Measurements from ENCODE around the gene TTLL8. TPM values are rescaled to one million over a fixed set of nuclear protein-coding genes. Genes with fewer than 3 reads are reported as not detected.

Gene TTLL8
- total RNA-seq, 1 experiment from 2014 or later, result not detected

DNA sequence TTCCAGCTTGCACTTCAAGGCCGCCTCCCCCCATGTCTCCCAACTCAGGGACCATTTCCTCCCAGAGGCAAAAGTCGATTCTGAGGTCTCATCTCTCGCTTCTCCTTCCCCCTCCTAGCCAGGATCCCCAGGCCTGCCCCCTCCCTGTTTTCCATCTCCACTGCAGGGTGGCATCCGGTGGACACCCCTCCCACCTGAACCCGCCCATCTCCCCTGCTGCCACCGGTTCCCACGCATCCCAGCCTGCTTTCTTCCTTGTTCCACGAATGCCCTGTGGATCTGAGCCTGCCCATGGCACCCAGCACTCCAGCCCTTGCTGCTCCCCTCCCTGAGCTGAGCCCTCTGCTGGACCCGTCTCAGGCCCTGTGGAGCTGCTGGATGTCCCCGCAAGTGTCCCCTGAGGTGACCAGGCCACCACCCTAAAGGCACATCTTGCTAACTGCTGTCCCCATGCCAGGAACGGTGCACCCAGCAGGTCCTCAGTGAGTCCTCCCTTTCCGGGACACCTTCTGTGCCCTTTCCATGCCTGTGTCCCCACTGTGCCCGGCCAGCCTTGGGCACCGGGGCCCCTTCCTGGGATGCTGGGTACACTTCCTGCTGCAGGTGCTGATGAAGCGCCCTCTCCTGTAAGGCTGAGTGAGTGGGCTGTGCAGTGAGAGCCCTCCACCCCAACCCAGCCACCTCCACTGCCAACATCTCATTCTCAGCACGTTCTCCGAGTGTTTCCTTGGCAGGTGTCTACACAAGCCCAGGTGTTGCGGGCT is 46.5 kb downstream of the TTLL8 start:
- H3K9me3 ChIP-seq (ENCODE audit: control insufficient read depth in 1 of 2, insufficient read depth in 1 of 2, low read depth in 1 of 2, low read length in 2 of 2), result no peaks in the 10 kb centered on the region
- H2AFZ ChIP-seq (ENCODE audit: low read depth, low read length, poor library complexity, severe bottlenecking), result no peak overlapping the region
- CTCF ChIA-PET, result no interaction called here
- TF ChIP-seq TCF7L2 (IDR thresholded peaks at IDR 0.05; ENCODE audit: borderline replicate concordance, extremely low read depth, insufficient read depth, insufficient read length), result no peak
- TF ChIP-seq, protein P1, sequence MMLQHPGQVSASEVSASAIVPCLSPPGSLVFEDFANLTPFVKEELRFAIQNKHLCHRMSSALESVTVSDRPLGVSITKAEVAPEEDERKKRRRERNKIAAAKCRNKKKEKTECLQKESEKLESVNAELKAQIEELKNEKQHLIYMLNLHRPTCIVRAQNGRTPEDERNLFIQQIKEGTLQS (IDR thresholded peaks at IDR 0.05), result no peak
- no peak for TF ChIP-seq ZFX (IDR thresholded peaks at IDR 0.05)
- no peaks in the 10 kb centered on the region for H3K27me3 ChIP-seq (ENCODE audit: insufficient read depth, low read length)
- ATAC-seq (no peak), DNase-seq (ENCODE audit: low read depth, low spot score) (no peak)
- no peaks in the 10 kb centered on the region for H3K9me2 ChIP-seq (ENCODE audit: insufficient read depth)
- POLR2A ChIA-PET, result no interaction called here
- no TSS peak for BruUV-seq (replicated peaks)
- H3K4me1 ChIP-seq (ENCODE audit: control insufficient read depth in 1 of 2, insufficient read depth in 2 of 2, low read length in 2 of 2), result peaks cover 0 to 4% of the 10 kb centered on the region in 2 experiments; a peak in 1 of 4 replicates
- no peak overlapping the region for H3K9ac ChIP-seq (ENCODE audit: low read length)
- no peak overlapping the region for H3K4me2 ChIP-seq (ENCODE audit: low read length)
- RAD21 ChIA-PET (ENCODE audit: low non-redundant PET in 1 of 2, low total read pairs in 2 of 2, uncharacterized antibody in 2 of 2, unreplicated experiment in 2 of 2), result no interaction called here
- H3K4me3 ChIP-seq (replicated peaks in 1 of 2; ENCODE audit: low read depth in 1 of 2, low read length in 2 of 2), result no peak overlapping the region
- intact Hi-C loops (cut with micrococcal nuclease), result no loop called here
- H4K20me1 ChIP-seq (ENCODE audit: insufficient read depth), result no peaks in the 10 kb centered on the region
- H3K36me3 ChIP-seq (ENCODE audit: control insufficient read depth in 1 of 2, insufficient read depth in 2 of 2, low read length in 2 of 2), result no peaks in the 10 kb centered on the region
- H3K27ac ChIP-seq (ENCODE audit: low read depth, low read length), result no peak overlapping the region
- H3K79me2 ChIP-seq (ENCODE audit: insufficient read depth, low read length), result no peaks in the 10 kb centered on the region

DNA sequence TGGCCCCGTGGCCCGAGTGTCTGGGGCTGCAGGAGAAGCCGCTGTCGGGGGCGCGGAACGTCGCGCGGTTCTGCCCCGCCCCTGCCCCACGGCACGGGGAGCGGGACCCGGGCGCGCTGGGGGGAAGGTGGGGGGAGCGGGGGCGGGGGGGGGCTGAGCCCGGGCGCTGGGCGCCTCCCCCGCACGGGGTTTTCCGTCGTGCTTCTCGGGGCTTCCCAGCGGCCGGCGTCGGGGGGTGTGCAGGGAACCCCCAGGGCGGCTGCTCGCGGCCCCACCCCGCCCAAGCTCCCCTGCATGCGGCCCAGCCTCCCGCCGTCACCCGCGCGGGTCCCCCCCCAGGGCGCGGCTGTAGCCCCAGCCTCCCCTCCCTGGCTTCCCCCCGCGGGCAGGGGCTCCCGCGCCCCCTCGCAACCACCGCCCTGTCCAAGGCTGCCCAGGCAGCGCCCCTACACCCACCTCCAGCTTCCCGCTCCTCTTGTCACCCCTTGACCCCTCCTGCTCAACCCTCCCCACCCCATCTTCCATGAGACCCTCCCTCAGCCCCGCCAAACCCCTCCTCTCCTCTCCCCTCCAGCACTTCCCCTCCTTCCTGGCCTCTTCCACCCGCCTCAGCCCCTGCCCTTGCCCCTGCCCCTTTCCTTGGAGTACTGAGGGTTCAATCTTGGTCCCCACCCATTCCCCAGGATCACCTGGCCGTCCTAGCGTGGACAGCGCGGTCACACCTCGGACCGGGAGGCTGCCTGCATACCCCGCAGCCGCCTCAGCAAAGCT is 47.2 kb downstream of the TTLL8 start:
- H3K4me3 ChIP-seq (replicated peaks in 1 of 2; ENCODE audit: low read depth in 1 of 2, low read length in 2 of 2), result no peak overlapping the region
- no peaks in the 10 kb centered on the region for H3K36me3 ChIP-seq (ENCODE audit: control insufficient read depth in 1 of 2, insufficient read depth in 2 of 2, low read length in 2 of 2)
- H3K27ac ChIP-seq (ENCODE audit: low read depth, low read length), result no peak overlapping the region
- TF ChIP-seq SRF (IDR thresholded peaks at IDR 0.05; ENCODE audit: low read depth), result no peak
- TF ChIP-seq SP1 (IDR thresholded peaks at IDR 0.05; ENCODE audit: low read depth), result no peak
- no peak for TF ChIP-seq ELF1 (IDR thresholded peaks at IDR 0.05; ENCODE audit: borderline replicate concordance, low read depth)
- TF ChIP-seq ZNF274 (IDR thresholded peaks at IDR 0.05; ENCODE audit: low read depth, low read length), result no peak
- TF ChIP-seq, protein P1 (IDR thresholded peaks at IDR 0.05), result no peak
- no peak for TF ChIP-seq POLR2A (IDR thresholded peaks at IDR 0.05; ENCODE audit: borderline replicate concordance, extremely low read depth, insufficient read depth, insufficient read length)
- no peak for TF ChIP-seq ZBTB33 (IDR thresholded peaks at IDR 0.05; ENCODE audit: extremely low read depth, insufficient replicate concordance, low read length)
- no peak for TF ChIP-seq EZH2phosphoT487 (IDR thresholded peaks at IDR 0.05; ENCODE audit: borderline replicate concordance)
- no peak for TF ChIP-seq EGR1 (IDR thresholded peaks at IDR 0.05; ENCODE audit: low read depth)
- no peak for TF ChIP-seq JUND (IDR thresholded peaks at IDR 0.05)
- TF ChIP-seq RAD21 (IDR thresholded peaks at IDR 0.05; ENCODE audit: low read depth), result no peak
- TF ChIP-seq YY1 (IDR thresholded peaks at IDR 0.05; ENCODE audit: extremely low read depth, insufficient replicate concordance, low read depth, low read length), result no peak
- no peaks in the 10 kb centered on the region for H4K20me1 ChIP-seq (ENCODE audit: insufficient read depth)
- no peaks in the 10 kb centered on the region for H3K4me1 ChIP-seq (ENCODE audit: control insufficient read depth in 1 of 2, insufficient read depth in 2 of 2, low read length in 2 of 2)
- no peak overlapping the region for H3K9ac ChIP-seq (ENCODE audit: low read length)
- BruUV-seq (replicated peaks), result no TSS peak
- H3K4me2 ChIP-seq (ENCODE audit: low read length), result no peak overlapping the region
- intact Hi-C loops (cut with micrococcal nuclease), result no loop called here
- no peak for ATAC-seq
- CTCF ChIA-PET, result no interaction called here
- H3K79me2 ChIP-seq (ENCODE audit: insufficient read depth, low read length), result no peaks in the 10 kb centered on the region
- POLR2A ChIA-PET, result no interaction called here
- RAD21 ChIA-PET (ENCODE audit: low non-redundant PET in 1 of 2, low total read pairs in 2 of 2, uncharacterized antibody in 2 of 2, unreplicated experiment in 2 of 2), result no interaction called here
- no peaks in the 10 kb centered on the region for H3K27me3 ChIP-seq (ENCODE audit: insufficient read depth, low read length)
- H3K9me3 ChIP-seq (ENCODE audit: control insufficient read depth in 1 of 2, insufficient read depth in 1 of 2, low read depth in 1 of 2, low read length in 2 of 2), result no peaks in the 10 kb centered on the region
- no peak overlapping the region for H2AFZ ChIP-seq (ENCODE audit: low read depth, low read length, poor library complexity, severe bottlenecking)
- no peaks in the 10 kb centered on the region for H3K9me2 ChIP-seq (ENCODE audit: insufficient read depth)
- no peak for DNase-seq (ENCODE audit: low read depth, low spot score)

Measured in HCT116 (cell line).